HCT116 (cell line): ENCODE measurements around the gene TCP11. TPM values are rescaled to one million over a fixed set of nuclear protein-coding genes. Genes with fewer than 3 reads are reported as not detected.

Experiments used
- ATAC-seq: fragments of 200-7000 bp; cut with Tn5 transposase; 2 replicates; pipeline ENCODE4 v1.9.1; 2020; ENCODE audit warnings: mild to moderate bottlenecking, moderate library complexity
- BruUV-seq: library from RNA; stranded (reverse); fragments of 400-500 nt; replicated peaks from 2 replicates; lab custom pipeline; 2021; lab: Mats Ljungman, UMichigan
- CTCF ChIA-PET: fragments of 300-600 bp; sonication (Branson Sonifier 250); formaldehyde crosslinking; loops from one replicate; lab custom pipeline; 2021; ENCODE audit warnings: antibody characterized with exemption; lab: Charles Lee
- POLR2A ChIA-PET: fragments of 300-600, 350-600 bp; sonication (Branson Sonifier 250); formaldehyde crosslinking; loops from one replicate; lab custom pipeline; 2021; ENCODE audit warnings: antibody characterized with exemption; lab: Charles Lee
- RAD21 ChIA-PET, 2 experiments: fragments of 300-600 bp; sonication (Branson Sonifier 250); formaldehyde crosslinking; loops; one replicate each; lab custom pipeline; 2023; ENCODE audit warnings: low total read pairs in 2 of 2; ENCODE audit not compliant: uncharacterized antibody in 2 of 2, unreplicated experiment in 2 of 2, low non-redundant PET in 1 of 2; lab: Charles Lee
- DNase-seq: peaks from one replicate; pipeline ENCODE4 v3.0.0-alpha.2; 2010; ENCODE audit warnings: low read depth, low spot score
- H2AFZ ChIP-seq: fragments of 200-600 bp; shearing (Covaris generic), sonication (generic); 2 replicates; pipeline ENCODE4 v1.6.1; 2017; ENCODE audit warnings: low read depth, mixed run types, mixed read lengths, antibody characterized with exemption, low read length; ENCODE audit not compliant: poor library complexity, severe bottlenecking
- H3K27ac ChIP-seq: 2 replicates; pipeline ENCODE4 v1.5.1; 2012; ENCODE audit warnings: low read depth, low read length
- H3K27me3 ChIP-seq: fragments of 200-600 bp; sonication (generic); 2 replicates; pipeline ENCODE4 v1.6.1; 2016; ENCODE audit warnings: mixed run types, low read length, mixed read lengths; ENCODE audit not compliant: insufficient read depth
- H3K36me3 ChIP-seq, 2 experiments: fragments of 200-500 bp in 1 of 2; fragments of 200-600 bp in 1 of 2; sonication (Bioruptor generic) in 1 of 2; sonication (generic) in 1 of 2; 2 replicates each; pipeline versions ENCODE4 v1.5.1 to v1.6.1; 2014 to 2016; ENCODE audit warnings: low read length in 2 of 2, inconsistent platforms in 1 of 2, mixed read lengths in 1 of 2, mixed run types in 1 of 2; ENCODE audit not compliant: insufficient read depth in 2 of 2, control insufficient read depth in 1 of 2
- H3K4me1 ChIP-seq, 2 experiments: fragments of 200-600 bp in 1 of 2; sonication (generic) in 1 of 2; 2 replicates each; pipeline versions ENCODE4 v1.5.1 to v1.6.1; 2012 to 2017; ENCODE audit warnings: low read length in 2 of 2, inconsistent platforms in 1 of 2, mild to moderate bottlenecking in 1 of 2, mixed read lengths in 1 of 2, mixed run types in 1 of 2, moderate library complexity in 1 of 2; ENCODE audit not compliant: insufficient read depth in 2 of 2, control insufficient read depth in 1 of 2
- H3K4me2 ChIP-seq: fragments of 200-600 bp; sonication (generic); 2 replicates; pipeline ENCODE4 v1.6.1; 2017; ENCODE audit warnings: mixed run types, low read length, mixed read lengths
- H3K4me3 ChIP-seq, 2 experiments: fragments of 200-600 bp in 1 of 2; sonication (generic) in 1 of 2; replicated peaks in 1 of 2; 2 replicates each; pipeline ENCODE4 v1.5.1; 2011 to 2016; ENCODE audit warnings: low read length in 2 of 2, control low read depth in 1 of 2, low read depth in 1 of 2, mild to moderate bottlenecking in 1 of 2, mixed read lengths in 1 of 2, mixed run types in 1 of 2
- H3K79me2 ChIP-seq: fragments of 200-600 bp; sonication (generic); 2 replicates; pipeline ENCODE4 v1.6.1; 2017; ENCODE audit warnings: mild to moderate bottlenecking, mixed run types, low read length, moderate library complexity, mixed read lengths; ENCODE audit not compliant: insufficient read depth
- H3K9ac ChIP-seq: fragments of 200-600 bp; sonication (generic); 2 replicates; pipeline ENCODE4 v1.6.1; 2016; ENCODE audit warnings: low read length, mixed read lengths
- H3K9me2 ChIP-seq: fragments of 200-600 bp; sonication (generic), shearing (Covaris generic); 2 replicates; pipeline ENCODE4 v1.6.1; 2017; ENCODE audit warnings: mixed run types, mild to moderate bottlenecking, moderate library complexity; ENCODE audit not compliant: insufficient read depth
- H3K9me3 ChIP-seq, 2 experiments: fragments of 200-500 bp in 1 of 2; fragments of 200-600 bp in 1 of 2; sonication (Bioruptor generic) in 1 of 2; sonication (generic) in 1 of 2; 2 replicates each; pipeline ENCODE4 v1.6.1; 2014 to 2017; ENCODE audit warnings: low read length in 2 of 2, mixed read lengths in 2 of 2, inconsistent platforms in 1 of 2, low read depth in 1 of 2, mild to moderate bottlenecking in 1 of 2, mixed run types in 1 of 2, moderate library complexity in 1 of 2; ENCODE audit not compliant: control insufficient read depth in 1 of 2, insufficient read depth in 1 of 2
- H4K20me1 ChIP-seq: fragments of 200-600 bp; sonication (generic), shearing (Covaris generic); 2 replicates; pipeline ENCODE4 v1.6.1; 2017; ENCODE audit warnings: mixed run types, mild to moderate bottlenecking, moderate library complexity; ENCODE audit not compliant: insufficient read depth
- CBX3 ChIP-seq: IDR thresholded peaks from 2 replicates; pipeline ENCODE4 v1.6.1; 2012; ENCODE audit warnings: low read depth
- CEBPB ChIP-seq: IDR thresholded peaks from 2 replicates; pipeline ENCODE4 v1.6.1; 2012; ENCODE audit warnings: low read depth
- EGR1 ChIP-seq: IDR thresholded peaks from 2 replicates; pipeline ENCODE4 v1.6.1; 2012; ENCODE audit warnings: low read depth
- ELF1 ChIP-seq: IDR thresholded peaks from 2 replicates; pipeline ENCODE4 v1.6.1; 2012; ENCODE audit warnings: low read depth, borderline replicate concordance
- EZH2 ChIP-seq: fragments of 200-600 bp; sonication (generic); IDR thresholded peaks from 2 replicates; pipeline ENCODE4 v1.6.1; 2017; ENCODE audit warnings: antibody characterized with exemption, mixed run types
- FOSL1 ChIP-seq: IDR thresholded peaks from 2 replicates; pipeline ENCODE4 v1.6.1; 2012; ENCODE audit warnings: low read depth
- MAX ChIP-seq: IDR thresholded peaks from 2 replicates; pipeline ENCODE4 v1.6.1; 2012
- POLR2A ChIP-seq: IDR thresholded peaks from 2 replicates; pipeline ENCODE4 v1.7.0; 2011; ENCODE audit warnings: borderline replicate concordance; ENCODE audit not compliant: insufficient read depth, insufficient read length; ENCODE audit errors: extremely low read depth
- POLR2AphosphoS5 ChIP-seq: IDR thresholded peaks from 2 replicates; pipeline ENCODE4 v1.6.1; 2011; ENCODE audit warnings: mild to moderate bottlenecking, low read depth, low read length, moderate library complexity
- RAD21 ChIP-seq: IDR thresholded peaks from 2 replicates; pipeline ENCODE4 v1.6.1; 2012; ENCODE audit warnings: low read depth, mild to moderate bottlenecking
- SIN3A ChIP-seq: IDR thresholded peaks from 2 replicates; pipeline ENCODE4 v1.6.1; 2012; ENCODE audit warnings: low read depth
- SRF ChIP-seq: IDR thresholded peaks from 2 replicates; pipeline ENCODE4 v1.6.1; 2012; ENCODE audit warnings: low read depth
- YY1 ChIP-seq: IDR thresholded peaks from 2 replicates; pipeline ENCODE4 v1.6.1; 2011; ENCODE audit warnings: low read length, low read depth, moderate library complexity, mild to moderate bottlenecking; ENCODE audit not compliant: insufficient replicate concordance; ENCODE audit errors: extremely low read depth
- ZFX ChIP-seq: fragments of 450-650 bp; IDR thresholded peaks from 2 replicates; pipeline ENCODE4 v1.6.1; 2017
- ZNF274 ChIP-seq: fragments of 200-500 bp; sonication (Bioruptor generic); IDR thresholded peaks from 2 replicates; pipeline ENCODE4 v1.6.1; 2014; ENCODE audit warnings: mild to moderate bottlenecking, low read depth, low read length, inconsistent platforms
- intact Hi-C: fragments of 100-400 bp; cut with micrococcal nuclease; formaldehyde crosslinking; loops from 2 replicates; pipeline ENCODE4 v1.10.0; 2022
- total RNA-seq: library from RNA; stranded (reverse); gene quantifications from one replicate; pipeline ENCODE4 v1.2.1, GENCODE V29; 2021; ENCODE audit not compliant: unreplicated experiment
- TF ChIP-seq, protein P1 (sequence below): IDR thresholded peaks from 2 replicates; pipeline ENCODE4 v1.6.1; 2011; ENCODE audit warnings: mild to moderate bottlenecking, low read length, moderate library complexity; ENCODE audit not compliant: insufficient replicate concordance; ENCODE audit errors: extremely low read depth
- TF ChIP-seq, protein P2 (sequence below), 3 experiments: fragments of 200-600 bp in 1 of 3; sonication (generic) in 1 of 3; IDR thresholded peaks in 2 of 3; conservative IDR thresholded peaks in 1 of 3; 2 replicates each; pipeline ENCODE4 v1.5.1; 2012 to 2017; ENCODE audit warnings: low read depth in 2 of 3, low read length in 2 of 3, antibody characterized with exemption in 1 of 3, borderline replicate concordance in 1 of 3, control low read depth in 1 of 3, mild to moderate bottlenecking in 1 of 3, mixed read lengths in 1 of 3, mixed run types in 1 of 3, moderate library complexity in 1 of 3; ENCODE audit not compliant: insufficient read depth in 1 of 3
- TF ChIP-seq, protein P3 (sequence below): IDR thresholded peaks from 2 replicates; pipeline ENCODE4 v1.6.1; 2012

TCP11 gene
- total RNA-seq, 1 experiment from 2014 or later: not detected

DNA sequence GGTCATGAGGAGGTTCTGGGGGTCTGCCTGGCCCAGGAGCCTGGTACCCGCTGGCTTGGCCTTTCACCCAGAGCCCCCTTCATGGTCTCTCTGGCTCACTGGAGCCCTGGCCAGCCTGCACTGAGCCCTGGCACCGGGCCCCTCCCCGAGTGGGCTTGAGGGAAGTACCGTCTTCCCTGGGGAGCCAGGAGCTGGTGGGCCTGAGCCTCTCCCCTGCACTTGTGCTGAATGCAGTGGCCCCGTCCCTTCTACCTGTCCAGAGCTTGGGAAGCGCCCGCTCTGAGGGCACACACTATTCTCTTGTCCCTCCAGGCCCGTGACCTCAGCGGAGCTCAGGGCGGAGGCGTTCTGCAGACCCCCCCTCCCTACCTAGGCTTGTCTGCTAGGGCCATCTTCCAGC, 62.2 kb downstream of the TCP11 start:
- POLR2A ChIA-PET: no interaction called here
- Histone ChIP-seq H3K4me2 (no peak overlapping the region), H3K27ac (no peak overlapping the region), H3K9ac (no peak overlapping the region), H2AFZ (no peak overlapping the region), H3K36me3 (peaks cover 0 to 2% of the 10 kb centered on the region in 2 experiments; a peak in 2 of 4 replicates), H3K4me1 (no peaks in the 10 kb centered on the region), H4K20me1 (no peaks in the 10 kb centered on the region), H3K79me2 (no peaks in the 10 kb centered on the region), H3K27me3 (no peaks in the 10 kb centered on the region), H3K9me2 (no peaks in the 10 kb centered on the region), H3K9me3 (no peaks in the 10 kb centered on the region), H3K4me3 (no peak overlapping the region)
- CTCF ChIA-PET: no interaction called here
- TF ChIP-seq POLR2A: no peak
- ATAC-seq (no peak), DNase-seq (no peak)
- BruUV-seq: no TSS peak
- intact Hi-C loops: no loop called here
- RAD21 ChIA-PET: no interaction called here

DNA sequence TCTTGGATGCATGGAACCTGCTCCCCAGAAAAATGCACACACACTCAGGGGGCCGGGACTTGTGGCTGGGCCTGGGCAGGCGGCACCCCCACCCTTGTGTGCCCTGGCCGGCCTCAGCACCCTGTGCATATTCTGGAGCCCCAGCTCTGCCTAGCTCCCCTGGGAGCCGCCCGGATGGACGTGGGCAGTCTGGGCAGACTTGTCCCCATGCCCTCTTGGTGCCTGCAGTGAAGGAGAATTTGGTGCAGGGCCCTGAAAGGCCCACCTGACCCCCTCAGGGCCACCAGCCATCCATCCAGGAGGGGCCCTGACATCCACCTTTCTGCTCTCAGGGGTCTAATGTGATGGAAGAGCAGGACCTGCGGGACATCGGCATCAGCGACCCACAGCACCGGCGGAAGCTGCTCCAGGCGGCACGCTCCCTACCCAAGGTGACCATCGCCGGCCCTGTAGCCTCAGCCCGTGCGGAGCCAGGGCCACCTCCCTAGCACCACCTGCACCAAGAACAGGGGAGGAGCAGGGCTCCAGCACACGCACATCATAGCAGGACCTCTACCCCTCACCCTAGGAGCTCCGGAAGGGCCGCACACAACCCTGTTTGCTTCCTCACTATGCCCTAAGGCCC, 62.8 kb downstream of the TCP11 start:
- RAD21 ChIA-PET: no interaction called here
- H3K9ac ChIP-seq: no peak overlapping the region
- no peaks in the 10 kb centered on the region for H3K79me2 ChIP-seq
- no TSS peak for BruUV-seq
- H3K27me3 ChIP-seq: no peaks in the 10 kb centered on the region
- POLR2A ChIA-PET: no interaction called here
- peaks cover 0 to 2% of the 10 kb centered on the region in 2 experiments; a peak in 2 of 4 replicates for H3K36me3 ChIP-seq
- H3K9me3 ChIP-seq: no peaks in the 10 kb centered on the region
- no peak for ATAC-seq
- H3K9me2 ChIP-seq: no peaks in the 10 kb centered on the region
- no peak for DNase-seq
- H3K4me2 ChIP-seq: no peak overlapping the region
- no peaks in the 10 kb centered on the region for H4K20me1 ChIP-seq
- no peak overlapping the region for H3K27ac ChIP-seq
- no peak overlapping the region for H3K4me3 ChIP-seq
- intact Hi-C loops: no loop called here
- CTCF ChIA-PET: no interaction called here
- H2AFZ ChIP-seq: no peak overlapping the region
- H3K4me1 ChIP-seq: no peaks in the 10 kb centered on the region
- TF ChIP-seq, protein P1, sequence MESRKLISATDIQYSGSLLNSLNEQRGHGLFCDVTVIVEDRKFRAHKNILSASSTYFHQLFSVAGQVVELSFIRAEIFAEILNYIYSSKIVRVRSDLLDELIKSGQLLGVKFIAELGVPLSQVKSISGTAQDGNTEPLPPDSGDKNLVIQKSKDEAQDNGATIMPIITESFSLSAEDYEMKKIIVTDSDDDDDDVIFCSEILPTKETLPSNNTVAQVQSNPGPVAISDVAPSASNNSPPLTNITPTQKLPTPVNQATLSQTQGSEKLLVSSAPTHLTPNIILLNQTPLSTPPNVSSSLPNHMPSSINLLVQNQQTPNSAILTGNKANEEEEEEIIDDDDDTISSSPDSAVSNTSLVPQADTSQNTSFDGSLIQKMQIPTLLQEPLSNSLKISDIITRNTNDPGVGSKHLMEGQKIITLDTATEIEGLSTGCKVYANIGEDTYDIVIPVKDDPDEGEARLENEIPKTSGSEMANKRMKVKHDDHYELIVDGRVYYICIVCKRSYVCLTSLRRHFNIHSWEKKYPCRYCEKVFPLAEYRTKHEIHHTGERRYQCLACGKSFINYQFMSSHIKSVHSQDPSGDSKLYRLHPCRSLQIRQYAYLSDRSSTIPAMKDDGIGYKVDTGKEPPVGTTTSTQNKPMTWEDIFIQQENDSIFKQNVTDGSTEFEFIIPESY: no peak
- TF ChIP-seq ELF1 (no peak), EGR1 (no peak), ZFX (no peak), FOSL1 (no peak), MAX (no peak), SRF (no peak), RAD21 (no peak), SIN3A (no peak), EZH2 (no peak), POLR2A (no peak), YY1 (no peak), POLR2AphosphoS5 (no peak), ZNF274 (no peak), CBX3 (no peak), CEBPB (no peak)
- TF ChIP-seq, protein P2, sequence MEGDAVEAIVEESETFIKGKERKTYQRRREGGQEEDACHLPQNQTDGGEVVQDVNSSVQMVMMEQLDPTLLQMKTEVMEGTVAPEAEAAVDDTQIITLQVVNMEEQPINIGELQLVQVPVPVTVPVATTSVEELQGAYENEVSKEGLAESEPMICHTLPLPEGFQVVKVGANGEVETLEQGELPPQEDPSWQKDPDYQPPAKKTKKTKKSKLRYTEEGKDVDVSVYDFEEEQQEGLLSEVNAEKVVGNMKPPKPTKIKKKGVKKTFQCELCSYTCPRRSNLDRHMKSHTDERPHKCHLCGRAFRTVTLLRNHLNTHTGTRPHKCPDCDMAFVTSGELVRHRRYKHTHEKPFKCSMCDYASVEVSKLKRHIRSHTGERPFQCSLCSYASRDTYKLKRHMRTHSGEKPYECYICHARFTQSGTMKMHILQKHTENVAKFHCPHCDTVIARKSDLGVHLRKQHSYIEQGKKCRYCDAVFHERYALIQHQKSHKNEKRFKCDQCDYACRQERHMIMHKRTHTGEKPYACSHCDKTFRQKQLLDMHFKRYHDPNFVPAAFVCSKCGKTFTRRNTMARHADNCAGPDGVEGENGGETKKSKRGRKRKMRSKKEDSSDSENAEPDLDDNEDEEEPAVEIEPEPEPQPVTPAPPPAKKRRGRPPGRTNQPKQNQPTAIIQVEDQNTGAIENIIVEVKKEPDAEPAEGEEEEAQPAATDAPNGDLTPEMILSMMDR (IDR thresholded peaks at IDR 0.05 in 2 of 3, conservative IDR thresholded peaks at IDR 0.05 in 1 of 3; ENCODE audit: borderline replicate concordance in 1 of 3, insufficient read depth in 1 of 3, low read depth in 2 of 3, low read length in 2 of 3): no peak
- TF ChIP-seq, protein P3, sequence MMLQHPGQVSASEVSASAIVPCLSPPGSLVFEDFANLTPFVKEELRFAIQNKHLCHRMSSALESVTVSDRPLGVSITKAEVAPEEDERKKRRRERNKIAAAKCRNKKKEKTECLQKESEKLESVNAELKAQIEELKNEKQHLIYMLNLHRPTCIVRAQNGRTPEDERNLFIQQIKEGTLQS: no peak
